IPS DF 4.7 (cell line): ENCODE results near the gene ANKRD65.
"Not testable (repeated sequence)": the region's sequence is repeated elsewhere in the genome, so short reads cannot be mapped to it uniquely, and the experiment has no call there.

Source experiments
- DNase-seq: peaks from one replicate; pipeline ENCODE4 v3.0.0-alpha.2; 2013; ENCODE audit warnings: low spot score; ENCODE audit errors: extremely low read depth

The ANKRD65 gene

GRCh38 chr1:1430992-1431844, 10.1 kb upstream of the ANKRD65 start:
- no peak for DNase-seq

GRCh38 chr1:1430114-1430982, 9.3 kb upstream of the ANKRD65 start:
- no peak for DNase-seq

GRCh38 chr1:1429671-1430073, 8.6 kb upstream of the ANKRD65 start:
- no peak for DNase-seq

GRCh38 chr1:1428967-1429366, 7.9 kb upstream of the ANKRD65 start:
- not testable (repeated sequence) for DNase-seq

- no peak for DNase-seq
These were observed 7.1 kb upstream of the ANKRD65 start for GRCh38 chr1:1428174-1428573.

GRCh38 chr1:1427820-1428148, 6.7 kb upstream of the ANKRD65 start:
- no peak for DNase-seq

- no peak for DNase-seq
These were observed 6.2 kb upstream of the ANKRD65 start for GRCh38 chr1:1427106-1427819.

GRCh38 chr1:1426496-1427105, 5.5 kb upstream of the ANKRD65 start:
- no peak for DNase-seq

GRCh38 chr1:1425753-1426495, 4.8 kb upstream of the ANKRD65 start:
- no peak for DNase-seq

GRCh38 chr1:1425426-1425752, 4.3 kb upstream of the ANKRD65 start:
- DNase-seq: no peak

- no peak for DNase-seq
These were observed 3.6 kb upstream of the ANKRD65 start for GRCh38 chr1:1424707-1425106.

- DNase-seq: no peak
These were observed 2.1 kb upstream of the ANKRD65 start for GRCh38 chr1:1423245-1423597.

- no peak for DNase-seq
These were observed 1.6 kb upstream of the ANKRD65 start for GRCh38 chr1:1422465-1423244.

- no peak for DNase-seq
These were observed 910 bp upstream of the ANKRD65 start for GRCh38 chr1:1421907-1422464.

- no peak for DNase-seq
These were observed 378 bp downstream of the ANKRD65 start for GRCh38 chr1:1420654-1421141.

GRCh38 chr1:1419813-1420653, 1.0 kb downstream of the ANKRD65 start:
- DNase-seq: no peak

GRCh38 chr1:1419363-1419812, 1.7 kb downstream of the ANKRD65 start:
- no peak for DNase-seq

- DNase-seq: no peak
These were observed 2.4 kb downstream of the ANKRD65 start for GRCh38 chr1:1418464-1419362.
